BE2C (cell line): Measurements from ENCODE around the gene TNFRSF12A.

Experiments
- DNase-seq: peaks from one replicate; pipeline ENCODE4 v3.0.0-alpha.2; 2020
- H3K27me3 ChIP-seq: fragments of 250-450 bp; sonication (Bioruptor Pico); 2 replicates; pipeline ENCODE4 v1.5.1; 2020; ENCODE audit warnings: mild to moderate bottlenecking
- H3K36me3 ChIP-seq: fragments of 250-450 bp; sonication (Bioruptor Pico); 2 replicates; pipeline ENCODE4 v1.5.1; 2020; ENCODE audit warnings: mild to moderate bottlenecking
- H3K4me1 ChIP-seq: fragments of 250-450 bp; sonication (Bioruptor Pico); 2 replicates; pipeline ENCODE4 v1.5.1; 2020
- H3K4me3 ChIP-seq: 2 replicates; pipeline ENCODE4 v1.5.1; 2011; ENCODE audit warnings: low read depth, low read length
- H3K9me3 ChIP-seq: fragments of 250-450 bp; sonication (Bioruptor Pico); 2 replicates; pipeline ENCODE4 v1.5.1; 2020
- CTCF ChIP-seq: IDR thresholded peaks from 2 replicates; pipeline ENCODE4 v1.5.1; 2012; ENCODE audit warnings: mild to moderate bottlenecking, low read depth, low read length

The TNFRSF12A gene

DNA sequence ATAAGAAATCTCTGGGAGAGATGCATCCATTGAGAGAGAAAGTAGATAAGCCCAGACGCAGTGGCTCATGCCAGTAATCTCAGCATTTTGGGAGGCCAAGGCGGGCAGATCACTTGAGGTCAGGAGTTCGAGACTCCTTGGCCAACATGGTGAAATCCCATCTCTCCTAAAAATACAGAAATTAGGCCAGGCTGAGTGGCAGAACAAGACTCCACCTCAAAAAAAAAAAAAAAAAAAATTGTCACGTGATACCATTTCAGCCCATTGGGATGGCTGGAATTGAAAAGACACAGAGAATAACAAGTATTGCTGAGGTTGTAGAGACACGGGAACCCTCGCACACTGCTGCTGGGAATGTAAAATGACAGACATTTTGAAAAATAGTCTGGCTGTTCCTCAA is 42.4 kb downstream of the TNFRSF12A start:
- DNase-seq: no peak
- peaks cover 4% of the 10 kb centered on the region; the same call in 1 of the 2 replicates for H3K27me3 ChIP-seq
- H3K9me3 ChIP-seq: no peaks in the 10 kb centered on the region
- H3K4me1 ChIP-seq: no peaks in the 10 kb centered on the region
- no peaks in the 10 kb centered on the region for H3K36me3 ChIP-seq
- no peak overlapping the region for H3K4me3 ChIP-seq
- no peak for TF ChIP-seq CTCF

DNA sequence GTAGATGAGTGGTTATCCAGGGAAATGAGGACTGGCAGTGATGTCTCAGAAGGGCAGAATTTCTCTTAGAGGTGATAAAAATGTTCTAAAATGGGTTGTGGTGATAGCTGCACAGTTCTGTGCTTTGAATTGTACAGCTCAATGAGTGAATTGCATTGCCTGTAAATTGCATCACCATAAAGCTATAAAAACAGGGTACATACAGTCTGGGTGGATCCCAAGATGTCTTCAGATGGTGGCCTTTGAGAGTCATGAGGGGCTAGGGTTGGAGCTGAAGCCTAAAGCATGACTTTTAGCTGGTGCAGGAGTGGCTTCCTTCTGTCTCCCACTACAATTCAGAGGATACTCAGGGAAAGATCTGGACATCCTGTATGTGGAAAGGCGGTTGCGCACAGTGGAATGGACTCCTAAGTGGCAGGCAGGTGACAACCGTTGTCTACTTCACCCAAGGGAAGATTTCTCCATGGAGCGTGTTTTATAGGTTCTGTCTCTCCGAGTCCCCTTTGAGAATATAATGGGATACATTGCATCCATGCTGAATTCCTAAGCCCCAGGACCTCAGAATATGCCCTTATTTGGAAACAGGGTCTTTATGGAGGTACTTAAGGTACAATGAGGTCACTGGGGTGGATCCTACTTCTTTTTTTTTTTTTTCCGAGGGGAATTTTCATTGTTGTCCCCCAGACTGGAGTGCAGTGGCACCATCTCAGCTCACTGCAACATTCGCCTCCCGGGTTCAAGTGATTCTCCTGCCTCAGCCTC is 43.6 kb downstream of the TNFRSF12A start:
- Histone ChIP-seq H3K4me3 (no peak overlapping the region), H3K36me3 (no peaks in the 10 kb centered on the region), H3K27me3 (no peaks in the 10 kb centered on the region), H3K9me3 (no peaks in the 10 kb centered on the region; the same call in 1 of the 2 replicates), H3K4me1 (no peaks in the 10 kb centered on the region)
- DNase-seq: no peak
- no peak for TF ChIP-seq CTCF

DNA sequence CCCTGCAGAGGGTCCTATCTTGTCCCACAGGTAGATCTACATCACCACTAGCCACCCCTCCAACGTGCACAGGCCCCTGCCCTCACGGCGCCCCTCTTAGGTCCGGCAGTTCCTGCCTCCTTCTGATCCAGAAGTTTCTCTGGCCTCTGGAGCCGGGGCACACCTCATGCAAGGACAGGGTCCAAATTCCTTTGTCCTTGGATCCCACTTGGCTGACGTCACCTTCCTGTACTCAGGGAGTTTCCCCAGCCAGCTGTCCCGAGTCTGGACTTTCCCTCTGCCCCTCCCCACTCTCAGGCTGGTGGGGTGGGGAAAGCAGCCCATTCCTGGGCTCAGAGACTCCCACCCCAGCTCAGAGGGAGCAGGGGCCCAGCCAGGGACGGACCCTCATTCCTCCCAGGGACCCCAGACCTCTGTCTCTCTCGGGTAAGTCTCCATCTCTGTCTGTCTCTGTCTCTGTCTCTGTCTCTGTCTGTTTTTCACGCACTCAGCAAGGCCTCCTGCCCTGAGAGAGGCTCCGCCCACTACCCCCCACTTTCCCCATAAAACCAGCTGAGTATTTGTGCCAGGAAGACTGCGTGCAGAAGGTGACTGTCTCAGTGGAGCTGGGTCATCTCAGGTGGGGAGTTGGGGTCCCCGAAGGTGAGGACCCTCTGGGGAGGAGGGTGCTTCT is 45.0 kb downstream of the TNFRSF12A start, which contains the start of gene IL32:
TSS of gene IL32 (plus strand) at position 572 of the 673 bp plus-strand sequence. CDS start 172 bp downstream, outside the sequence.
- no peaks in the 10 kb centered on the region for H3K4me1 ChIP-seq
- H3K27me3 ChIP-seq: no peaks in the 10 kb centered on the region
- H3K36me3 ChIP-seq: no peaks in the 10 kb centered on the region
- TF ChIP-seq CTCF: no peak
- no peaks in the 10 kb centered on the region; the same call in 1 of the 2 replicates for H3K9me3 ChIP-seq
- no peak for DNase-seq
- no peak within 1 kb of the TSS for H3K4me3 ChIP-seq

GRCh38 chr16:3065742-3066439 is 45.7 kb downstream of the TNFRSF12A start:
- H3K4me1 ChIP-seq: no peaks in the 10 kb centered on the region
- H3K4me3 ChIP-seq: no peak overlapping the region

GRCh38 chr16:3066440-3066748 is 46.2 kb downstream of the TNFRSF12A start:
- Histone ChIP-seq H3K36me3 (no peaks in the 10 kb centered on the region), H3K4me3 (no peak overlapping the region), H3K4me1 (no peaks in the 10 kb centered on the region), H3K27me3 (no peaks in the 10 kb centered on the region), H3K9me3 (no peaks in the 10 kb centered on the region; the same call in 1 of the 2 replicates)
- TF ChIP-seq CTCF: no peak
- DNase-seq: no peak

More at GRCh38 chr16:3065742-3066439, 45.7 kb downstream of the TNFRSF12A start:
- no peaks in the 10 kb centered on the region for H3K36me3 ChIP-seq
- no peaks in the 10 kb centered on the region for H3K27me3 ChIP-seq
- TF ChIP-seq CTCF: no peak
- DNase-seq: no peak
- no peaks in the 10 kb centered on the region; the same call in 1 of the 2 replicates for H3K9me3 ChIP-seq
